HG02840 (cell line): Measurements from ENCODE around the gene KDM3B.
A peak's percentile ranks its signal among the peaks of the same experiment; 100 is the strongest.
"Not testable (repeated sequence)": the region's sequence is repeated elsewhere in the genome, so short reads cannot be mapped to it uniquely, and the experiment has no call there.

Source experiments
- ATAC-seq: cut with Tn5 transposase; IDR thresholded peaks from one replicate; pipeline ENCODE4 v1.9.1; 2021; ENCODE audit warnings: mild to moderate bottlenecking, moderate library complexity, moderate number of reproducible peaks; ENCODE audit not compliant: unreplicated experiment, low FRiP score

The KDM3B gene

DNA sequence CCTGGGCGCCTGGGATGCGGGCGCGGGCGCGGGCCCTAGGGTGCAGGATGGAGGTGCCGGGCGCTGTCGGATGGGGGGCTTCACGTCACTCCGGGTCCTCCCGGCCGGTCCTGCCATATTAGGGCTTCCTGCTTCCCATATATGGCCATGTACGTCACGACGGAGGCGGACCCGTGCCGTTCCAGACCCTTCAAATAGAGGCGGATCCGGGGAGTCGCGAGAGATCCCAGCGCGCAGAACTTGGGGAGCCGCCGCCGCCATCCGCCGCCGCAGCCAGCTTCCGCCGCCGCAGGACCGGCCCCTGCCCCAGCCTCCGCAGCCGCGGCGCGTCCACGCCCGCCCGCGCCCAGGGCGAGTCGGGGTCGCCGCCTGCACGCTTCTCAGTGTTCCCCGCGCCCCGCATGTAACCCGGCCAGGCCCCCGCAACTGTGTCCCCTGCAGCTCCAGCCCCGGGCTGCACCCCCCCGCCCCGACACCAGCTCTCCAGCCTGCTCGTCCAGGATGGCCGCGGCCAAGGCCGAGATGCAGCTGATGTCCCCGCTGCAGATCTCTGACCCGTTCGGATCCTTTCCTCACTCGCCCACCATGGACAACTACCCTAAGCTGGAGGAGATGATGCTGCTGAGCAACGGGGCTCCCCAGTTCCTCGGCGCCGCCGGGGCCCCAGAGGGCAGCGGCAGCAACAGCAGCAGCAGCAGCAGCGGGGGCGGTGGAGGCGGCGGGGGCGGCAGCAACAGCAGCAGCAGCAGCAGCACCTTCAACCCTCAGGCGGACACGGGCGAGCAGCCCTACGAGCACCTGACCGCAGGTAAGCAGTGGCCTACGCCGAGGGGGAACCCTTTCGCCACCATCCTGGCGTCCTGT is 113.0 kb downstream of the KDM3B start, which contains the start of gene EGR1:
Gene EGR1, plus strand, starts transcription at position 219 of the 864 bp plus-strand sequence. Its CDS starts 283 bp downstream, at position 502.
- peak; percentile 59 for ATAC-seq

DNA sequence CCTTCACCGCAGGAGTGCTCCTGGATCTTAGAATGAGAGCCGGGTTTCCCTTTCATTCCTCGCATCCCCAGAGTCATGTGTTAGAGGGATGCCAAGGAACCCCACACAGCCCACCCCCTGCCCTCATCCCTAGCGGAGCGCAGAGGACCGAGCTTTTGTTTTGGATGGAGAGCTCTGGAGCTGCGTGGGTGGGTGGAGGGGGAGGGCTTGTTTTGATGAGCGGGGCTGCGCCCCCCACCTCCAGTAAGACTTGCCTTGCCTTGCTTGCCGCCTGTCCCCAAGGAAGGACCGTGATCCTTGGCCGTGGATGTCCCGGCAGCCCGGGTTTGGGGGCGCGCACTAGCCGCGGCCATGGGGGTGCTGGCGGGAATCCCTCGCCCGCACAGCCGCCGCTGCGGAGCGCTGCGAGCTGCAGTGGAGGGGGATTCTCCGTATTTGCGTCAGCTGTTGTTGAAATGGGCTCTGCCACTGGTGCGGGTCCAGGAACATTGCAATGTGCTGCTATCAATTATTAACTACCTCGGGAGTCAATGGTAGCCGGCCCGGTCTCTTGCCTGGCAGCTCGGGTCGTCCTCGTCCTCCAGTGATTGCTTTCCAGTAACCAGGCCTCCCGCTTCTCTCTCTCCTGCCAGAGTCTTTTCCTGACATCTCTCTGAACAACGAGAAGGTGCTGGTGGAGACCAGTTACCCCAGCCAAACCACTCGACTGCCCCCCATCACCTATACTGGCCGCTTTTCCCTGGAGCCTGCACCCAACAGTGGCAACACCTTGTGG is 113.8 kb downstream of the KDM3B start:
- no peak for ATAC-seq

DNA sequence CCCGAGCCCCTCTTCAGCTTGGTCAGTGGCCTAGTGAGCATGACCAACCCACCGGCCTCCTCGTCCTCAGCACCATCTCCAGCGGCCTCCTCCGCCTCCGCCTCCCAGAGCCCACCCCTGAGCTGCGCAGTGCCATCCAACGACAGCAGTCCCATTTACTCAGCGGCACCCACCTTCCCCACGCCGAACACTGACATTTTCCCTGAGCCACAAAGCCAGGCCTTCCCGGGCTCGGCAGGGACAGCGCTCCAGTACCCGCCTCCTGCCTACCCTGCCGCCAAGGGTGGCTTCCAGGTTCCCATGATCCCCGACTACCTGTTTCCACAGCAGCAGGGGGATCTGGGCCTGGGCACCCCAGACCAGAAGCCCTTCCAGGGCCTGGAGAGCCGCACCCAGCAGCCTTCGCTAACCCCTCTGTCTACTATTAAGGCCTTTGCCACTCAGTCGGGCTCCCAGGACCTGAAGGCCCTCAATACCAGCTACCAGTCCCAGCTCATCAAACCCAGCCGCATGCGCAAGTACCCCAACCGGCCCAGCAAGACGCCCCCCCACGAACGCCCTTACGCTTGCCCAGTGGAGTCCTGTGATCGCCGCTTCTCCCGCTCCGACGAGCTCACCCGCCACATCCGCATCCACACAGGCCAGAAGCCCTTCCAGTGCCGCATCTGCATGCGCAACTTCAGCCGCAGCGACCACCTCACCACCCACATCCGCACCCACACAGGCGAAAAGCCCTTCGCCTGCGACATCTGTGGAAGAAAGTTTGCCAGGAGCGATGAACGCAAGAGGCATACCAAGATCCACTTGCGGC is 114.6 kb downstream of the KDM3B start:
- no peak for ATAC-seq

DNA sequence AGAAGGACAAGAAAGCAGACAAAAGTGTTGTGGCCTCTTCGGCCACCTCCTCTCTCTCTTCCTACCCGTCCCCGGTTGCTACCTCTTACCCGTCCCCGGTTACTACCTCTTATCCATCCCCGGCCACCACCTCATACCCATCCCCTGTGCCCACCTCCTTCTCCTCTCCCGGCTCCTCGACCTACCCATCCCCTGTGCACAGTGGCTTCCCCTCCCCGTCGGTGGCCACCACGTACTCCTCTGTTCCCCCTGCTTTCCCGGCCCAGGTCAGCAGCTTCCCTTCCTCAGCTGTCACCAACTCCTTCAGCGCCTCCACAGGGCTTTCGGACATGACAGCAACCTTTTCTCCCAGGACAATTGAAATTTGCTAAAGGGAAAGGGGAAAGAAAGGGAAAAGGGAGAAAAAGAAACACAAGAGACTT is 115.2 kb downstream of the KDM3B start:
- ATAC-seq = no peak

DNA sequence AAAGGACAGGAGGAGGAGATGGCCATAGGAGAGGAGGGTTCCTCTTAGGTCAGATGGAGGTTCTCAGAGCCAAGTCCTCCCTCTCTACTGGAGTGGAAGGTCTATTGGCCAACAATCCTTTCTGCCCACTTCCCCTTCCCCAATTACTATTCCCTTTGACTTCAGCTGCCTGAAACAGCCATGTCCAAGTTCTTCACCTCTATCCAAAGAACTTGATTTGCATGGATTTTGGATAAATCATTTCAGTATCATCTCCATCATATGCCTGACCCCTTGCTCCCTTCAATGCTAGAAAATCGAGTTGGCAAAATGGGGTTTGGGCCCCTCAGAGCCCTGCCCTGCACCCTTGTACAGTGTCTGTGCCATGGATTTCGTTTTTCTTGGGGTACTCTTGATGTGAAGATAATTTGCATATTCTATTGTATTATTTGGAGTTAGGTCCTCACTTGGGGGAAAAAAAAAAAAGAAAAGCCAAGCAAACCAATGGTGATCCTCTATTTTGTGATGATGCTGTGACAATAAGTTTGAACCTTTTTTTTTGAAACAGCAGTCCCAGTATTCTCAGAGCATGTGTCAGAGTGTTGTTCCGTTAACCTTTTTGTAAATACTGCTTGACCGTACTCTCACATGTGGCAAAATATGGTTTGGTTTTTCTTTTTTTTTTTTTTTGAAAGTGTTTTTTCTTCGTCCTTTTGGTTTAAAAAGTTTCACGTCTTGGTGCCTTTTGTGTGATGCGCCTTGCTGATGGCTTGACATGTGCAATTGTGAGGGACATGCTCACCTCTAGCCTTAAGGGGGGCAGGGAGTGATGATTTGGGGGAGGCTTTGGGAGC is 115.9 kb downstream of the KDM3B start:
- ATAC-seq = no peak

DNA sequence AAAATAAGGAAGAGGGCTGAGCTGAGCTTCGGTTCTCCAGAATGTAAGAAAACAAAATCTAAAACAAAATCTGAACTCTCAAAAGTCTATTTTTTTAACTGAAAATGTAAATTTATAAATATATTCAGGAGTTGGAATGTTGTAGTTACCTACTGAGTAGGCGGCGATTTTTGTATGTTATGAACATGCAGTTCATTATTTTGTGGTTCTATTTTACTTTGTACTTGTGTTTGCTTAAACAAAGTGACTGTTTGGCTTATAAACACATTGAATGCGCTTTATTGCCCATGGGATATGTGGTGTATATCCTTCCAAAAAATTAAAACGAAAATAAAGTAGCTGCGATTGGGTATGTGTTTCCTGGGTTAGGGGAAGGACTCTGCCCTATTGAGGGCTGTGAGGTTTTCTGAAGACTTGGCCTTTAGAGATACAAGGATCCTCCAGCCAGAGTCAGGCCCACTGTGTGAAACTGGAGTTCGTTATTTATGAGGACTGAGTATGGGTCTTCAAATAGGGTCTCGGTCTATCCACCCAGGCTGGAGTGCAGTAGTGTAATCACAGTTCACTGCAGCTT is 116.6 kb downstream of the KDM3B start:
- no peak for ATAC-seq

DNA sequence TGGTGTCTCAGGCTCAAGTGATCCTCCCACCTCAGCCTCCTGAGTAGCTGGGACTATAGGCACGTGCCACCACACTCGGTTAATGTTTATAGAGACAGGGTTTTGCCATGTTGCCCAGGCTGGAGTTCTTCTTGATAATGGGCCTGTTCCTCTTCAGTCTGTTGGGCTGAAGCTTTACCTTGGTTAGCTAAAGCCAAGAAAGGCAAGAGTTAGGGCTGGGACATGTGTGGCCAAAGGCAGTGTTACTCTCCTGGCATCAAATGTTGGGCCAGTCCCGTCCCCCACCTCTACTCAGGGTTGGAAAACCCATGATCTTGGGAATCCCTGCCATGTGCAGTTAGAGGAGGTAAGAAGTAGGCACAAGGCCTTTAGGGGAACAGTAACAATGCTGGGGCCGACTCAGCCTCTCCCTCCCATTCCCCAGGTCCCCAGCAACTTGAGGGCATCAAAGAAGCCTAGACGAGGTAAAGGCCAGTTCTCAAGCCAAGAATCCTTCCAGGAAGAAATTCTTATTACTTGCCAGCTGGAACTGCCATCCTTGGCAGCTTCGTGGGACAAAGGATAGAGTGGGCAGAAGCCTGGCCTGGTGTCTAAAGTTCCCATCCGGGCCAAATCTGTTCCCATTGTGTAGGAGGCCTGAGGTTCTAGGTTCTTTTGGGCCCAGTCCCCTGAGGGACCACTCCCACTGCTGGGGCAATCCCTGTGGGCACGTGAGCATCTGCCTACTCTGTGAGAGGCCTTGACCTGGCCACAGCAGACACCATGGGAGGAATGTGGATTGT is 117.2 kb downstream of the KDM3B start:
- no peak for ATAC-seq

DNA sequence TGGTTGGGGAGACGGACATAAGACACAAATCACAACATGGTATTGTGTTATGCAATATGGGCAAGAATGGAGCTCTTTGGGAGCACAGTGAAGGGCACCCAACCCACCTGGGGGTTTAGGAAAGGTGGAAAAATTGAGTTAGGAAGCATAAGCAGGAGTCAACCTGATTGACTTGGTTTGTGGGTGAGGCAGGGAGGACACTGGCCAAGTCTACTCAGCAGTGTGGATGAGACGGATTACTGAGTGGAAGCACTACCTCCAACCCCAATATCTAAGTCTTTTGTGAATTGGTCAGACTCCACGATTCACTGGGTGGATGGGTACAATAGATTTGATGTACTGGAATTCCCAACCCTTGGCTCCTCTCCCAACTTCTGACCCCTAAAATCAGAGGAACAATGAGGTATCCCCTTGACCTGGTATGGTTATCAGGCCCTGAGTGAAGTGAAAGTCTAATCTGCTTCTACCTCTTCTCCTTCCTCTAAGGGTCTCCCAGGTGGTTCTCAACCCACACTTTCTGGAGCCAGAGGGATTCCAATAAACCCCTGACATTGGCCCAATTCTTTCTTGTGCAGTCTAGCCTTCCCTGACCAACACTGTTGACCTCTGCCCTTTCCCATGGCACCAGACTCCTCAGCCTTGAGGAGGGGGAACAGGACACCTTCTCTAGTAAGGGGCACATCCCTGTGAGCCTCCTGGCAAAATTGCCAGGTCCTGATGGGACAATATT is 118.0 kb downstream of the KDM3B start:
- no peak for ATAC-seq

DNA sequence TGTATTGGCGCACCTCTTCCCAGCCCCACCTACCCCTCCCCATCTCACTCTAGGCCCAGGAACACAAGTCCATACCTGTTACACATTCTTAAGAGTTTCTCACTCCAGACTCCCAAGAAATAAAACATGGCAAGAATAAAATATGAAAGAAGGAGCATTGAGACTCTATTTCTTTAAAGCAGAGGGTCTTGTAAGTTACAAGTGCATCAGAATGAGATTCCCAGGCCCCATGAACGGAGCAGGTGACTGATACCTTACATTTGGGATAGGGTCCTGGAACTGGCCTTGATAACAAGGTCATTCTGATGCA is 118.5 kb downstream of the KDM3B start:
- no peak for ATAC-seq

DNA sequence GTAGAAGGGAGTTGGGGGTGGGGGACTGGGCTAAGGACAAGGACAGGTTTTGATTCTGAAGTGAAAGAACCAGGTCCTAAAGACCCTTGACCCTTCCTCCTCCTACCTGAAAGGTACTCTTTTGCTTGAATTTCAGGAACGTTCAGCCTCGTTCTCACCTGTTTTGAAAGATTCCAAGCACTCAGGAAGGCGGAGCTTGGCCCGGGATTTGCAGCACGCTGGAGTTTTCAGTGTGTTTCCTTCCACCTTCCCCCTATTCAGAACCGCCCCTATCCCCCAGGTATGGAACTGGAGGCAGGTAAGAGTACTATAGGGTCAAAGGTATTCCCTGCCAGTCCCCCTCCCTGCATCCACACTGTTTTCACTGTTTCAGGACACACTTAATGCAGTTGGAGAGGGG is 119.9 kb downstream of the KDM3B start:
- no peak for ATAC-seq

DNA sequence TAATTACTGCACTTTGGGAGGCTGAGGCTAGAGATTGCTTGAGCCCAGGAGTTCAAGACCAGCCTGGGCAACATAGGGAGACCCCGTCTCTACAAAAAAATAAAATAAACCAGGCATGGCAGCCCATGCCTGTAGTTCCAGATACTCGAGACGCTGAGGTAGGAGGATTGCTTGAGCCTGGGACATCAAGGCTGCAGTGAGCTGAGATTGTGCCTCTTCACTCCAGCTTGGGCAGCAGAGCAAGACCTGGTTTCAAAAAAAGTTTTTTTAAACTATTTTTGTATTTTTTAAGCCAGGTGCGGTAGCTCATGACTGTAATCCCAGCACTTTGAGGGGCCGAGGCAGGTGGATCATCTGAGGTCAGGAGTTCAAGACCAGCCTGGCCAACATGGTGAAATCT is 120.7 kb downstream of the KDM3B start:
- not testable (repeated sequence) for ATAC-seq

DNA sequence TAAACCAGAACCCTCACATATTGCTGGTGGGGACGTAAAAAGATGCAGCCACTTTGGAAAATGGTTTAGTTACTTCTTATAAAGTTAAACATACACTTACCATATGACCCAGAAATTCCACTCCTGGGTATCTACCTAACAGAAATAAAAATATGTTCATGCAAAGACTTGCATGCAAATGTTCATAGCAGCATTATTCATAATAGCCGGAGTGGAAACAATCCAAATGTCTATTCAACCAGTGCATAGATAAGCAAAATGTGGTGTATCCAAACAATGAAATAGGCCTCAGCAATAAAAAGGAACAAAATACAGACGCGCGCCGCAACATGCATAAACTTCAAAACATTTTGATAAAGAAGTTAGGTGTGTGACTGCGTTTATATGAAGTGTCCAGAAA is 124.4 kb downstream of the KDM3B start:
- ATAC-seq = no peak

DNA sequence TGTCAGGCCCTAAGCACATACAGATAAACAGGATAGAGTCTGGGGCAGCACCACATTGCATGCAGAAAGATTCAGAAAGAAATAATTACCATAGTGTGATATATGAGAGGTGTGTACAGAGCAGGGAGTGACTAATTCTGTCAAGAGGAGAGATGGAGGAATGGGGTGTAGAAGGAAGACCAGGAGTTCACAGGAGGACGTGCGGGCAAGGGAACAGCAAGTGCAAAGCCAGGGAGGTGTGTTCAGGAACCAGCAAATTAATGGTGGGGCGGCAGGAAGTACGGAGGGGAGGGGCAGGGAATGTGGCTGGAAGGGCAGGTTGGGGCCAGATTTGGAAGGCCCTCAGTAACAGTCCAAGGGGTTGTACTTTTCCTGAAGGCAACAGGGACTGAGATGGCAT is 130.2 kb downstream of the KDM3B start:
- no peak for ATAC-seq
